Neural progenitor cell (in vitro differentiated cells): ENCODE measurements around the gene HPRT1. TPM values are rescaled to one million over a fixed set of nuclear protein-coding genes. Genes with fewer than 3 reads are reported as not detected.

Experiments
- DNase-seq: peaks from one replicate; pipeline ENCODE4 v3.0.0-alpha.2; 2016; ENCODE audit warnings: low spot score
- H2AFZ ChIP-seq: fragments of 200-600 bp; sonication (generic); replicated peaks from 2 replicates; pipeline ENCODE4 v1.6.1; 2016; ENCODE audit warnings: antibody characterized with exemption
- H3F3A ChIP-seq: fragments of 200-600 bp; sonication (generic); 2 replicates; pipeline ENCODE4 v1.6.1; 2016; ENCODE audit warnings: antibody characterized with exemption, low read depth
- H3K27ac ChIP-seq: fragments of 200-600 bp; sonication (generic); 2 replicates; pipeline ENCODE4 v1.5.1; 2016; ENCODE audit warnings: mild to moderate bottlenecking
- H3K27me3 ChIP-seq: fragments of 200-600 bp; sonication (generic); 2 replicates; pipeline ENCODE4 v1.6.1; 2016; ENCODE audit warnings: mild to moderate bottlenecking, moderate library complexity
- H3K36me3 ChIP-seq: fragments of 200-600 bp; sonication (generic); 2 replicates; pipeline ENCODE4 v1.5.1; 2016
- H3K4me1 ChIP-seq: fragments of 200-600 bp; sonication (generic); 2 replicates; pipeline ENCODE4 v1.6.1; 2016; ENCODE audit warnings: mixed run types
- H3K4me2 ChIP-seq: fragments of 200-600 bp; sonication (generic); 2 replicates; pipeline ENCODE4 v1.6.1; 2016
- H3K4me3 ChIP-seq: fragments of 200-600 bp; sonication (generic); 2 replicates; pipeline ENCODE4 v1.5.1; 2016
- H3K79me2 ChIP-seq: fragments of 200-600 bp; sonication (generic); 2 replicates; pipeline ENCODE4 v1.6.1; 2016; ENCODE audit warnings: low read depth
- H3K9ac ChIP-seq: fragments of 200-600 bp; sonication (generic); 2 replicates; pipeline ENCODE4 v1.6.1; 2016
- H3K9me3 ChIP-seq: fragments of 200-600 bp; sonication (generic); 2 replicates; pipeline ENCODE4 v1.5.1; 2016; ENCODE audit warnings: low read depth
- H4K20me1 ChIP-seq: fragments of 200-600 bp; sonication (generic); 2 replicates; pipeline ENCODE4 v1.6.1; 2016; ENCODE audit warnings: low read depth
- H3K27ac Mint-ChIP-seq: 3 replicates; pipeline ENCODE4 v1.8.0; 2021; ENCODE audit warnings: mixed read lengths
- H3K27me3 Mint-ChIP-seq: 2 replicates; pipeline ENCODE4 v1.8.0; 2022; ENCODE audit warnings: low read depth, mild to moderate bottlenecking, inconsistent platforms, moderate library complexity, mixed read lengths; ENCODE audit not compliant: insufficient read depth
- H3K36me3 Mint-ChIP-seq: 3 replicates; pipeline ENCODE4 v1.8.0; 2021; ENCODE audit warnings: mixed read lengths
- H3K4me1 Mint-ChIP-seq: 3 replicates; pipeline ENCODE4 v1.8.0; 2021; ENCODE audit warnings: mixed read lengths
- H3K4me3 Mint-ChIP-seq: 3 replicates; pipeline ENCODE4 v1.8.0; 2021; ENCODE audit warnings: mild to moderate bottlenecking, moderate library complexity, mixed read lengths
- H3K9me3 Mint-ChIP-seq: 3 replicates; pipeline ENCODE4 v1.8.0; 2020; ENCODE audit warnings: mixed read lengths
- EZH2 ChIP-seq: fragments of 200-600 bp; sonication (generic); IDR thresholded peaks from 2 replicates; pipeline ENCODE4 v1.6.1; 2017; ENCODE audit warnings: antibody characterized with exemption, mild to moderate bottlenecking, moderate library complexity
- EZH2phosphoT487 ChIP-seq: fragments of 200-600 bp; sonication (generic); IDR thresholded peaks from 2 replicates; pipeline ENCODE4 v1.6.1; 2017; ENCODE audit warnings: antibody characterized with exemption
- total RNA-seq: library from RNA; depleted of rRNA; stranded (reverse); fragments of >200 nt; gene quantifications from 2 replicates; pipeline ENCODE4 v1.2.3, GENCODE V29; 2015; ENCODE audit warnings: low replicate concordance
- TF ChIP-seq, protein P1 (sequence below): fragments of 200-600 bp; sonication (generic); IDR thresholded peaks from 2 replicates; pipeline ENCODE4 v1.5.1; 2017; ENCODE audit warnings: antibody characterized with exemption, mild to moderate bottlenecking

The HPRT1 gene
- total RNA-seq, 1 donor from 2014 or later, result 20.9 TPM

- peaks cover 2% of the 10 kb centered on the region for H3K36me3 Mint-ChIP-seq
- Histone ChIP-seq H3K79me2 (no peaks in the 10 kb centered on the region), H3F3A (no peaks in the 10 kb centered on the region), H3K4me1 (no peaks in the 10 kb centered on the region), H2AFZ (no peak overlapping the region), H3K27ac (no peak overlapping the region), H4K20me1 (no peaks in the 10 kb centered on the region), H3K36me3 (no peaks in the 10 kb centered on the region), H3K9ac (no peak overlapping the region), H3K27me3 (no peaks in the 10 kb centered on the region), H3K4me2 (no peak overlapping the region), H3K4me3 (no peak overlapping the region), H3K9me3 (no peaks in the 10 kb centered on the region)
- no peak for DNase-seq
- H3K9me3 Mint-ChIP-seq, result no peaks in the 10 kb centered on the region
- peaks cover 4% of the 10 kb centered on the region for H3K27me3 Mint-ChIP-seq
- no peak overlapping the region for H3K4me3 Mint-ChIP-seq
- TF ChIP-seq EZH2, result no peak
- TF ChIP-seq, protein P1, sequence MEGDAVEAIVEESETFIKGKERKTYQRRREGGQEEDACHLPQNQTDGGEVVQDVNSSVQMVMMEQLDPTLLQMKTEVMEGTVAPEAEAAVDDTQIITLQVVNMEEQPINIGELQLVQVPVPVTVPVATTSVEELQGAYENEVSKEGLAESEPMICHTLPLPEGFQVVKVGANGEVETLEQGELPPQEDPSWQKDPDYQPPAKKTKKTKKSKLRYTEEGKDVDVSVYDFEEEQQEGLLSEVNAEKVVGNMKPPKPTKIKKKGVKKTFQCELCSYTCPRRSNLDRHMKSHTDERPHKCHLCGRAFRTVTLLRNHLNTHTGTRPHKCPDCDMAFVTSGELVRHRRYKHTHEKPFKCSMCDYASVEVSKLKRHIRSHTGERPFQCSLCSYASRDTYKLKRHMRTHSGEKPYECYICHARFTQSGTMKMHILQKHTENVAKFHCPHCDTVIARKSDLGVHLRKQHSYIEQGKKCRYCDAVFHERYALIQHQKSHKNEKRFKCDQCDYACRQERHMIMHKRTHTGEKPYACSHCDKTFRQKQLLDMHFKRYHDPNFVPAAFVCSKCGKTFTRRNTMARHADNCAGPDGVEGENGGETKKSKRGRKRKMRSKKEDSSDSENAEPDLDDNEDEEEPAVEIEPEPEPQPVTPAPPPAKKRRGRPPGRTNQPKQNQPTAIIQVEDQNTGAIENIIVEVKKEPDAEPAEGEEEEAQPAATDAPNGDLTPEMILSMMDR, result no peak
- TF ChIP-seq EZH2phosphoT487, result no peak
- no peak overlapping the region for H3K27ac Mint-ChIP-seq
- no peaks in the 10 kb centered on the region for H3K4me1 Mint-ChIP-seq
Observed at GRCh38 chrX:134452596-134452995, 7.4 kb upstream of the HPRT1 start.

DNA sequence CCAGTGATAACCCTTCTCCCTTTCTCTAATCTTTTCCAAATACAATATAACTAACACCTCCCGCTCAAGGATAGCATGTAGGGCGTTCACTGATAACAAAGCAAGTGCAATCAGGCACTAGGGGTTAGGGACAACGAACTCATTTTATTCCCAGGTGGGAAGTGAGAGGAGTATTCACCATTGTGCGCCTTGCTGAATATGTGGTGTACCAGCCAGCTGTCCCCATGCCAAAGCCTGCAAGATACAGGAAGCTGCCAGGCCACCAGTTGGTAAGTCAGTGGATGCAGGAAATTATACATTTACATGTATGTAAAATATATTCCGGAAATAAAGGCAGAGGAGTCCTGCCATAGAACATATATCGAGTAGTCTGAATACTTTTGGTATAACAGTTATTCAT, 6.3 kb upstream of the HPRT1 start:
- no peaks in the 10 kb centered on the region for H3K36me3 ChIP-seq
- no peak overlapping the region for H3K9ac ChIP-seq
- Mint-ChIP-seq H3K9me3 (no peaks in the 10 kb centered on the region), H3K27me3 (peaks cover 6% of the 10 kb centered on the region), H3K4me3 (no peak overlapping the region), H3K4me1 (no peaks in the 10 kb centered on the region), H3K27ac (no peak overlapping the region), H3K36me3 (no peaks in the 10 kb centered on the region)
- TF ChIP-seq EZH2phosphoT487 (no peak), EZH2 (no peak)
- TF ChIP-seq, protein P1, result no peak
- H3K27me3 ChIP-seq, result no peaks in the 10 kb centered on the region
- no peaks in the 10 kb centered on the region for H3K79me2 ChIP-seq
- DNase-seq, result no peak
- no peaks in the 10 kb centered on the region for H3F3A ChIP-seq
- H3K4me3 ChIP-seq, result no peak overlapping the region
- no peaks in the 10 kb centered on the region for H3K9me3 ChIP-seq
- no peaks in the 10 kb centered on the region for H4K20me1 ChIP-seq
- no peak overlapping the region for H2AFZ ChIP-seq
- H3K4me2 ChIP-seq, result no peak overlapping the region
- H3K4me1 ChIP-seq, result no peaks in the 10 kb centered on the region
- H3K27ac ChIP-seq, result no peak overlapping the region

- Mint-ChIP-seq H3K9me3 (no peaks in the 10 kb centered on the region), H3K4me1 (peaks cover under 1% of the 10 kb centered on the region), H3K4me3 (no peak overlapping the region), H3K27me3 (peaks cover 6% of the 10 kb centered on the region), H3K27ac (no peak overlapping the region), H3K36me3 (no peaks in the 10 kb centered on the region)
- H3K9me3 ChIP-seq, result peaks cover 3% of the 10 kb centered on the region
- no peaks in the 10 kb centered on the region for H4K20me1 ChIP-seq
- no peak overlapping the region for H3K4me3 ChIP-seq
- H3K79me2 ChIP-seq, result no peaks in the 10 kb centered on the region
- H3K36me3 ChIP-seq, result no peaks in the 10 kb centered on the region
- no peaks in the 10 kb centered on the region for H3K27me3 ChIP-seq
- H3K4me1 ChIP-seq, result no peaks in the 10 kb centered on the region
- H3K9ac ChIP-seq, result no peak overlapping the region
- H3K4me2 ChIP-seq, result no peak overlapping the region
- DNase-seq, result no peak
- no peak for TF ChIP-seq EZH2phosphoT487
- no peak for TF ChIP-seq EZH2
- TF ChIP-seq, protein P1, result no peak
- no peak overlapping the region for H2AFZ ChIP-seq
- H3F3A ChIP-seq, result no peaks in the 10 kb centered on the region
- no peak overlapping the region for H3K27ac ChIP-seq
Observed at GRCh38 chrX:134454506-134454905, 5.5 kb upstream of the HPRT1 start.
